Endodermal cell (in vitro differentiated cells): ENCODE measurements around the gene CPED1. TPM values are rescaled to one million over a fixed set of nuclear protein-coding genes. Genes with fewer than 3 reads are reported as not detected.
"Not testable (repeated sequence)": the region's sequence is repeated elsewhere in the genome, so short reads cannot be mapped to it uniquely, and the experiment has no call there.

Source experiments
- DNase-seq: peaks from one replicate; pipeline ENCODE4 v3.0.0-alpha.2; 2017
- H3K27ac ChIP-seq: 2 replicates; pipeline ENCODE4 v1.5.1; 2013; ENCODE audit warnings: mild to moderate bottlenecking, low read depth, low read length, moderate library complexity
- H3K27me3 ChIP-seq: 2 replicates; pipeline ENCODE4 v1.6.1; 2013; ENCODE audit warnings: mild to moderate bottlenecking, low read length, moderate library complexity; ENCODE audit not compliant: insufficient read depth, control insufficient read depth, poor library complexity, severe bottlenecking
- H3K36me3 ChIP-seq: 2 replicates; pipeline ENCODE4 v1.7.0; 2013; ENCODE audit warnings: mild to moderate bottlenecking, low read length, moderate library complexity; ENCODE audit not compliant: control insufficient read depth, insufficient read depth
- H3K4me1 ChIP-seq: one replicate; pipeline ENCODE4 v1.7.0; 2013; ENCODE audit warnings: low read length; ENCODE audit not compliant: control insufficient read depth, insufficient read depth
- H3K4me3 ChIP-seq: 2 replicates; pipeline ENCODE4 v1.5.1; 2013; ENCODE audit warnings: mild to moderate bottlenecking, low read length, moderate library complexity
- H3K9ac ChIP-seq: 2 replicates; pipeline ENCODE4 v1.6.1; 2013; ENCODE audit warnings: mild to moderate bottlenecking, low read length, moderate library complexity; ENCODE audit not compliant: poor library complexity, severe bottlenecking; ENCODE audit errors: extremely low read depth
- H3K9me3 ChIP-seq: 2 replicates; pipeline ENCODE4 v1.6.1; 2013; ENCODE audit warnings: mild to moderate bottlenecking, low read length, moderate library complexity; ENCODE audit not compliant: control insufficient read depth
- H3K27ac Mint-ChIP-seq: 2 replicates; pipeline ENCODE4 v1.8.0; 2020; ENCODE audit warnings: mixed read lengths
- H3K27me3 Mint-ChIP-seq: 2 replicates; pipeline ENCODE4 v1.8.0; 2021; ENCODE audit warnings: mild to moderate bottlenecking, mixed read lengths; ENCODE audit not compliant: insufficient read depth
- H3K36me3 Mint-ChIP-seq: 2 replicates; pipeline ENCODE4 v1.8.0; 2020; ENCODE audit warnings: low read depth, mixed read lengths
- H3K4me1 Mint-ChIP-seq: 2 replicates; pipeline ENCODE4 v1.8.0; 2020; ENCODE audit warnings: mixed read lengths
- H3K4me3 Mint-ChIP-seq: 2 replicates; pipeline ENCODE4 v1.8.0; 2020; ENCODE audit warnings: mild to moderate bottlenecking, moderate library complexity, mixed read lengths
- H3K9me3 Mint-ChIP-seq: 2 replicates; pipeline ENCODE4 v1.8.0; 2020; ENCODE audit warnings: mild to moderate bottlenecking, mixed read lengths
- CTCF ChIP-seq: fragments of 200-600 bp; sonication (generic); conservative IDR thresholded peaks from 2 replicates; pipeline ENCODE4 v1.5.0; 2021; ENCODE audit warnings: antibody characterized with exemption, mild to moderate bottlenecking
- WGBS, 2 experiments: methylation state at CpG; one replicate each; pipeline versions ENCODE4 v1.1.5 to v1.1.7; 2013; ENCODE audit warnings: missing lambda C conversion rate in 2 of 2, mixed read lengths in 1 of 2; ENCODE audit not compliant: insufficient coverage in 1 of 2, insufficient read length in 1 of 2; 5-methylcytosine and 5-hydroxymethylcytosine counted together
- total RNA-seq, 2 donors: library from RNA; stranded (reverse); fragmentation: NEBNext Ultra II Directional in 1 of 2; extraction: Animal tissue kit (Norgen Biotek cat#: 25700) in 1 of 2; gene quantifications; 2 replicates in 1 of 2; 3 replicates in 1 of 2; pipeline ENCODE4 v1.2.1, GENCODE V29; 2021

Gene CPED1
- total RNA-seq, 2 donors from 2014 or later, result 1.1 TPM; not detected in 1

GRCh38 chr7:121061677-121062582, 73.4 kb downstream of the CPED1 start:
- Mint-ChIP-seq H3K4me3 (no peak overlapping the region), H3K9me3 (peaks cover 5% of the 10 kb centered on the region), H3K27ac (no peak overlapping the region), H3K27me3 (no peaks in the 10 kb centered on the region), H3K4me1 (peaks cover 14% of the 10 kb centered on the region), H3K36me3 (no peaks in the 10 kb centered on the region)
- no peak overlapping the region for H3K27ac ChIP-seq
- DNase-seq, result no peak
- no peak for TF ChIP-seq CTCF
- peaks cover 6% of the 10 kb centered on the region for H3K4me1 ChIP-seq
- no peaks in the 10 kb centered on the region for H3K36me3 ChIP-seq
- peaks cover 5% of the 10 kb centered on the region for H3K27me3 ChIP-seq
- no peaks in the 10 kb centered on the region for H3K9me3 ChIP-seq
- no peak overlapping the region for H3K4me3 ChIP-seq
- 92 to 100% methylated on average over 3 to 5 of the region's 5 CpGs for WGBS, 2 experiments
- no peak overlapping the region for H3K9ac ChIP-seq

- no peak for TF ChIP-seq CTCF
- Histone ChIP-seq H3K4me1 (peaks cover 6% of the 10 kb centered on the region), H3K27me3 (peaks cover 5% of the 10 kb centered on the region), H3K36me3 (no peaks in the 10 kb centered on the region), H3K9me3 (no peaks in the 10 kb centered on the region), H3K9ac (no peak overlapping the region), H3K4me3 (no peak overlapping the region), H3K27ac (no peak overlapping the region)
- no peak overlapping the region for H3K27ac Mint-ChIP-seq
- H3K4me3 Mint-ChIP-seq, result no peak overlapping the region
- H3K9me3 Mint-ChIP-seq, result peaks cover 5% of the 10 kb centered on the region
- no peak for DNase-seq
- H3K4me1 Mint-ChIP-seq, result peaks cover 14% of the 10 kb centered on the region
- 84% methylated on average over 10 to 11 of the region's 11 CpGs for WGBS, 2 experiments
- H3K36me3 Mint-ChIP-seq, result no peaks in the 10 kb centered on the region
- no peaks in the 10 kb centered on the region for H3K27me3 Mint-ChIP-seq
These were observed 74.3 kb downstream of the CPED1 start for GRCh38 chr7:121062671-121063279.

- H3K27ac ChIP-seq, H3K4me3 ChIP-seq, H3K9ac ChIP-seq, H3K27me3 Mint-ChIP-seq, H3K9me3 ChIP-seq, H3K27me3 ChIP-seq, H3K27ac Mint-ChIP-seq, H3K9me3 Mint-ChIP-seq, H3K36me3 ChIP-seq, H3K36me3 Mint-ChIP-seq, H3K4me1 ChIP-seq, DNase-seq, H3K4me3 Mint-ChIP-seq: not testable (repeated sequence)
- WGBS, 2 experiments, result no CpG with 5 or more reads among the region's 2 CpGs
- peaks cover 14% of the 10 kb centered on the region for H3K4me1 Mint-ChIP-seq
These were observed 79.2 kb downstream of the CPED1 start for GRCh38 chr7:121067717-121068116.
